HFFc6 (cell line): ENCODE results near the gene USP12. TPM values are rescaled to one million over a fixed set of nuclear protein-coding genes. Genes with fewer than 3 reads are reported as not detected.

Experiments used
- DNase-seq: peaks from one replicate; pipeline ENCODE4 v3.0.0-alpha.2; 2018
- H3K27ac Mint-ChIP-seq: 2 replicates; pipeline ENCODE4 v1.8.0; 2020; ENCODE audit warnings: mild to moderate bottlenecking, mixed read lengths
- H3K27me3 Mint-ChIP-seq: 2 replicates; pipeline ENCODE4 v1.8.0; 2021; ENCODE audit warnings: mild to moderate bottlenecking, moderate library complexity, mixed read lengths; ENCODE audit not compliant: insufficient read depth
- H3K36me3 Mint-ChIP-seq: 2 replicates; pipeline ENCODE4 v1.8.0; 2021; ENCODE audit warnings: low read depth, mixed read lengths
- H3K4me1 Mint-ChIP-seq: 2 replicates; pipeline ENCODE4 v1.8.0; 2020; ENCODE audit warnings: low read depth, mixed read lengths
- H3K4me3 Mint-ChIP-seq: 2 replicates; pipeline ENCODE4 v1.8.0; 2020; ENCODE audit warnings: mild to moderate bottlenecking, moderate library complexity, mixed read lengths
- H3K9me3 Mint-ChIP-seq: 2 replicates; pipeline ENCODE4 v1.8.0; 2020; ENCODE audit warnings: mild to moderate bottlenecking, mixed read lengths
- total RNA-seq, 6 experiments: library from RNA; stranded (reverse); fragmentation: NEBNext Ultra II Directional; extraction: Animal tissue kit (Norgen Biotek cat#: 25700); gene quantifications; 2 replicates in 1 of 6; 3 replicates in 5 of 6; pipeline ENCODE4 v1.2.3, GENCODE V29; 2021
- TF ChIP-seq, protein P1 (sequence below): fragments of 200-600 bp; sonication (generic); IDR thresholded peaks from 2 replicates; pipeline ENCODE4 v1.5.0; 2021; ENCODE audit warnings: antibody characterized with exemption, mild to moderate bottlenecking

USP12 gene
- total RNA-seq, 6 experiments from 2014 or later: 20.0 to 25.2 (median 22.7) TPM

DNA sequence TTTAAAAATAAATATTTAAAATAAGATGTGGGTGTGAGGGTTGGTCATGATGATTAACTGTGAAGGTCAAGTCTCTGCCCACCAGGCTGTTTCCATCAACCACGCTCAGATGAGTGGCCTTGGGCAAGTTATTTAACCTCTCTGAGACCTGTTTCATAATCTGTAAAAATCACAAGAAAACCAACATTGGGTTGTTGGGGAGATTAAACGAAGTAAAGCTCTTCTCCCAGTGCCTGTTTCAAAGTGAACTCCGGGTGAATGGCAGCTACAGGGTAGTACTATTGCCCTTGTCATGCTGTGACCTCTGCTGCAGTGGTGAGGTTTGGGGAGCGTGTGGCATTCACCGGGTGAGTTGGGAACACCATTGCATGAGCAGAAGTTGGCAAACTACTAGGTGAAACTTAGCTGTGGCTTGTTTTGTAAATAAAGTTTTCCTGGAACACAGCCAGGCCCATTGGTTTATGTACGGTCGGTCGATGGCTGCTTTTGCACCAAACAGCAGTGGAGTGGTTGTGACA is 153.2 kb downstream of the USP12 start:
- peaks cover 40% of the 10 kb centered on the region for H3K4me1 Mint-ChIP-seq
- H3K9me3 Mint-ChIP-seq: no peaks in the 10 kb centered on the region
- TF ChIP-seq, protein P1, sequence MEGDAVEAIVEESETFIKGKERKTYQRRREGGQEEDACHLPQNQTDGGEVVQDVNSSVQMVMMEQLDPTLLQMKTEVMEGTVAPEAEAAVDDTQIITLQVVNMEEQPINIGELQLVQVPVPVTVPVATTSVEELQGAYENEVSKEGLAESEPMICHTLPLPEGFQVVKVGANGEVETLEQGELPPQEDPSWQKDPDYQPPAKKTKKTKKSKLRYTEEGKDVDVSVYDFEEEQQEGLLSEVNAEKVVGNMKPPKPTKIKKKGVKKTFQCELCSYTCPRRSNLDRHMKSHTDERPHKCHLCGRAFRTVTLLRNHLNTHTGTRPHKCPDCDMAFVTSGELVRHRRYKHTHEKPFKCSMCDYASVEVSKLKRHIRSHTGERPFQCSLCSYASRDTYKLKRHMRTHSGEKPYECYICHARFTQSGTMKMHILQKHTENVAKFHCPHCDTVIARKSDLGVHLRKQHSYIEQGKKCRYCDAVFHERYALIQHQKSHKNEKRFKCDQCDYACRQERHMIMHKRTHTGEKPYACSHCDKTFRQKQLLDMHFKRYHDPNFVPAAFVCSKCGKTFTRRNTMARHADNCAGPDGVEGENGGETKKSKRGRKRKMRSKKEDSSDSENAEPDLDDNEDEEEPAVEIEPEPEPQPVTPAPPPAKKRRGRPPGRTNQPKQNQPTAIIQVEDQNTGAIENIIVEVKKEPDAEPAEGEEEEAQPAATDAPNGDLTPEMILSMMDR: no peak
- peaks cover 8% of the 10 kb centered on the region for H3K27me3 Mint-ChIP-seq
- DNase-seq: no peak
- H3K27ac Mint-ChIP-seq: no peak overlapping the region
- no peak overlapping the region for H3K4me3 Mint-ChIP-seq
- H3K36me3 Mint-ChIP-seq: 0 out of 2 replicates have a peak, but pooled peaks cover 4% of the 10 kb centered on the region

DNA sequence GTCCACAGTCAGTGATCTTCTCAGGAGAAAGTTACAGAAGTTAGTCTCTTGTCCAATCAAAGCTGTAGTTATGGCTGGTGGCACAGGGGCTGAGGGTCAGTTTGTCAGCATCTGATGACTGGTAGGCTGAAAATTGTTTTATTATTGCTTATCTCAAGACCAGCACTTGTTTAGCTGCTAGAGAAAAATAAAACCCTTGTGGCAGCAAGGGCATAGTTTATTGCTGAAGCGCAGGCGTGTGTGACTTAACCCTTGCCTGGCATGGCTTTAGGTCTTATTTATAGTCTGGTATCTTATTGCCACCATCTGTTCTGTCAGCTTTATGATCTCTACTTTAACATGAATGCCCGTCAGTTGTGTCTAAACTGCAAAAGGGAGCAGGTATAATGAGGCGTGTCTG is 154.7 kb downstream of the USP12 start:
- Mint-ChIP-seq H3K4me3 (no peak overlapping the region), H3K36me3 (0 out of 2 replicates have a peak, but pooled peaks cover 4% of the 10 kb centered on the region), H3K4me1 (peaks cover 39% of the 10 kb centered on the region), H3K27me3 (peaks cover 8% of the 10 kb centered on the region), H3K9me3 (no peaks in the 10 kb centered on the region), H3K27ac (no peak overlapping the region)
- TF ChIP-seq, protein P1: no peak
- no peak for DNase-seq

Other genes starting within 250 kb of the USP12 start
- 1,000 to 10,000 TPM in 1 of 6 experiments, 100 to 1,000 TPM in 5; 752 to 1,001 (median 859) TPM for gene RPL21, start 79.7 kb upstream of the USP12 start, total RNA-seq
- 1 to 10 TPM; 3.3 to 9.6 (median 7.3) TPM for gene RASL11A, start 99.0 kb upstream of the USP12 start, total RNA-seq